Right lobe of liver (tissue), 4 donors: ENCODE results near the gene TPRA1.

Experiments used
- POLR2A ChIP-seq: fragments of 450-650 bp; IDR thresholded peaks from one replicate; pipeline ENCODE4 v1.6.1; 2017; ENCODE audit warnings: antibody characterized with exemption, mild to moderate bottlenecking
- TF ChIP-seq, protein P1 (sequence below), 4 donors: fragments of 200-600 bp in 3 of 4; fragments of 450-650 bp in 1 of 4; IDR thresholded peaks; one replicate each; pipeline versions ENCODE4 v1.5.1 to v1.8.0; 2016 to 2022; ENCODE audit warnings: antibody characterized with exemption in 4 of 4, mild to moderate bottlenecking in 2 of 4
- donor health status: DM: no; HTN: no; CAD: no.
- donor health status: DM: no; HTN: no; CAD: no.
- donor health status: DM: no; HTN: yes; CAD: no.

GRCh38 chr3:127629467-127630403 lies 39.2 kb upstream of the TPRA1 start:
- TF ChIP-seq, protein P1, sequence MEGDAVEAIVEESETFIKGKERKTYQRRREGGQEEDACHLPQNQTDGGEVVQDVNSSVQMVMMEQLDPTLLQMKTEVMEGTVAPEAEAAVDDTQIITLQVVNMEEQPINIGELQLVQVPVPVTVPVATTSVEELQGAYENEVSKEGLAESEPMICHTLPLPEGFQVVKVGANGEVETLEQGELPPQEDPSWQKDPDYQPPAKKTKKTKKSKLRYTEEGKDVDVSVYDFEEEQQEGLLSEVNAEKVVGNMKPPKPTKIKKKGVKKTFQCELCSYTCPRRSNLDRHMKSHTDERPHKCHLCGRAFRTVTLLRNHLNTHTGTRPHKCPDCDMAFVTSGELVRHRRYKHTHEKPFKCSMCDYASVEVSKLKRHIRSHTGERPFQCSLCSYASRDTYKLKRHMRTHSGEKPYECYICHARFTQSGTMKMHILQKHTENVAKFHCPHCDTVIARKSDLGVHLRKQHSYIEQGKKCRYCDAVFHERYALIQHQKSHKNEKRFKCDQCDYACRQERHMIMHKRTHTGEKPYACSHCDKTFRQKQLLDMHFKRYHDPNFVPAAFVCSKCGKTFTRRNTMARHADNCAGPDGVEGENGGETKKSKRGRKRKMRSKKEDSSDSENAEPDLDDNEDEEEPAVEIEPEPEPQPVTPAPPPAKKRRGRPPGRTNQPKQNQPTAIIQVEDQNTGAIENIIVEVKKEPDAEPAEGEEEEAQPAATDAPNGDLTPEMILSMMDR (IDR thresholded peaks at IDR 0.05) = no peak
- no peak for TF ChIP-seq POLR2A
